Fibroblast of skin of scalp (primary cell): ENCODE data around the gene MACROD1.

Source experiments
- DNase-seq: peaks from one replicate; pipeline ENCODE4 v3.0.0-alpha.2; 2013

Gene MACROD1

DNA sequence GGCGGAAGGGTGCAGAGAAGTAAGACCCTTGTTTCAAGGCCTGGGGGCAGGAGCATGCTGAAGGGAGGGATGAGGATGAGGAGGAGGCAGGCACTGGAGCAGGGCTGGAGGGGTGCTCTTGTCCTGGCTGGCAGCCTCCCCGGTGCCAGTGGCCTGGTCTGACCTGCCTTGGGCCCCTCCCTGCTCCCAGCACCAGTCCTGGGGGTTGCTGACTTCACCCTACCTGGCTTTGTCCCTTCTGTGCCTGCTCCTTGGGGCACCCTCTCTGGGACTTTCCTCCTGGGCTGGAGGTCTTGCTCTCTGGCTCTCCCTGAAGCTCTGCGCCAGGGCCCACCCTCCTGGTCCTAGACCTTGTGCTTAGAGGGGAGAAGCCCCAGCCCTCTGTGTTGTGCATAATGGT is 134.9 kb downstream of the MACROD1 start:
- no peak for DNase-seq

GRCh38 chr11:64029773-64030172 is 136.1 kb downstream of the MACROD1 start:
- no peak for DNase-seq

DNA sequence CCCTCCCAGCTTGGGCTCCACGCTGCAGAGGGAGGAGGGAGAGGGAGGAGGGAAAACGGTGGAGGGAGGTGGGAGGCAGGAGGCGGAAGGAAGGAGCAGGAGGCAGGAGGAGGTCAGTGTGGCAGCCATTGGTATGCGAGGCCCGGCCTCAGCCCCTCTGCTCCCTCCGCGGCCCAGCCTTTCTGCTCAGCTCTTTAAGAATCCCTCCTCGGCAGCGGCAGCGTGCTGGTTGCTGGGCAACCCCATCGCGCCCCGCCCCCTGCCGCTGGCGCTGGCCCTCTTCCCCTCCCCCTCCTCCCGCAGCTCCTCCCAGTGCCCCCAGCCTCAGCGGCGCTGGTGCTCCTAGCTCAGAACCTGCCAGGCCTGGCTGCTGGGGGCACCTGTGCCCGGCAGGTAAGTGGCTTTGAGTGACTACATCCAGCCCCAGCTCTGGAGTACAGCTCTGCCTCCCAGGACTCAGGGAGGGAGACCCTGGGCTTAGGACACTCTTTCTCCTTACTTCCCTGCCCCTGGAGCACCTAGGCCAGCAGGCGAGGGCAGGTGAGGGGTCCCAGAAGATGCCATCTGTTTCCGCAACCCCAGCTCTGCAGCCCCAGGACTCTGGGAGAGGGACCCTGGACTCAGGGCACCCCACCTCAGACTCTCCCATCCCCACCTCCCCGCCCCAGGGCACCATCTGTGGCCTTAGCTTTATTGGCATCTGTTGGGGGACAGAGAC is 137.4 kb downstream of the MACROD1 start:
- DNase-seq, result peak; percentile 44

- no peak for DNase-seq
These were observed 138.1 kb downstream of the MACROD1 start for GRCh38 chr11:64027651-64028397.

- no peak for DNase-seq
These were observed 139.2 kb downstream of the MACROD1 start for GRCh38 chr11:64026575-64027205.

GRCh38 chr11:64025205-64025604 is 140.7 kb downstream of the MACROD1 start:
- no peak for DNase-seq

DNA sequence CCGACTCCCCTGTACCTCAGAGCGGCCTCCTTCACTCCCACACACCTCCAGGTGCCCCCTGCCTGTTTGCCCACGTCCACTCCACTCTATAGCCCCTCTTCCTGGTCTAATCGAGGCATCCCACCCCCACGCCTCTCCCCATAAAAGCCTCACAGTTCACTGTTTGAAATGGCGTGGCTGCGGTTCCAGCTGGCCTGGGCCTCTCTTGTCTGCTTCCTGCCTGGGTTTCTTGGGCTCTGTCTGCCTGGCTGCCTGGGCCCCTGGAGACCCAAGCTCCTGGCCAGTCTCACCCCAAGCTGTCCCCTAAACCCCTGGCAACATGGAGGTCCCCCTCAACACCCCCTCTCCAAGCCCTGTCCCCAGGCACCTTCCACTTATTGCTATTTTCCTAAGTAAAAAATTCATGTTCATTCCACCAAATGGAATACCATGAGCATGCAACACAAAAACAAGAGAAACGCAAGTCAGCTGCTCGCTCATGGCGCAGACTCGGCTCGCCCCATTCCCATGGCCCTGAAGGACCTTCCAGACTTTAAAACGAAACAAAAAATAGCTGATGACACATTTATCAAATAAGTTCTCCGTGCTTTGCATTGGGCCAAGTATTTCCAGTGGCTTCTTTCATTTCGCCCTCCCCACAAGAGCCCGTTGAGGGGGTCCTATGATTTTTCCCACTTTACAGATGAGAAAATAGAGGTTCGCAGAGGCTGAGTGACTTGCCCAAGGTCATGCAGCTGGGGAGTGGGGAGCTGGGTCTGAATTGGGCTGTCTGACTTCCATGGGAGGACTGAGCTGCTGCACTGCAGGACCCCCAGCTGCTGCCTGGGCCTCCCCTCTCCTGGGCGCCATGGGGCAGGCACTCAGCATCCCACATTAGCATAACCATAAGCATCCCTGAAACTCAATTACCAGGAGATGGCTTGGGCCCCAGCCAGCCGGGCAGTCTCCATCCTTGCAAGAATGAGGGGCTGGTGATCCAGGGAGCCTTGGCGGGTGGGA is 141.9 kb downstream of the MACROD1 start:
- no peak for DNase-seq

DNA sequence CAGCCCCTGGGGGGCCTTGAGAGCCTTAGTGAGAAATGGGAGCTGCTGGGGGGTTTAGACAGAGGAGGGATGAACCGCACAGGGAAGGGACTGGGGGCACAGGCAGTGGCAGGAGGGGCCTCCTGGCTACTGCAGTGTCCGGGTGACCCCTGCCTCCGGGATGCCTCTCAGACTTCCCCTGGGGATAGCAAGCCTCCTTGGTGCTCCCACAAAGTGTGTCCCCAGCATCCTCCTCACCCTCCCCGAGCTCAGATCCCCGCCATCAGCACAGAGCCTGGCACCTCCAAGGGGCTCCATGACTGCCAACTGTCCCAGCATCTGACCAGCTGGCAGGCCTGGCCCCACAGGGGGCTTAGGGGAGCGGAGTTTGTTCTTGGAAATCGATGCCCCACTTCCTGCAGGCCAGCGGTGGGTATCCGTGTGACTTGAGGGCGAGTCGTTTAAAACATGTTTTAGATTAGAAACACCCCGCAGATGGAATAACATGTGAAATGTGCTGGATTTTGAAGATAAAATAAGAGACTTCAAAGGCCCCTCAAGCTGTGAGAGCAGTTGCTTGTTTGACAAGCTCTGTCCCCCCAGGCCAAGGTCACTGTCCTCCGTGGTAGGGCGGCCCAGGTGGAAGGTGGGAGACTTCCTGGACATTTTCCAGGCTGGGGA is 143.7 kb downstream of the MACROD1 start:
- no peak for DNase-seq

DNA sequence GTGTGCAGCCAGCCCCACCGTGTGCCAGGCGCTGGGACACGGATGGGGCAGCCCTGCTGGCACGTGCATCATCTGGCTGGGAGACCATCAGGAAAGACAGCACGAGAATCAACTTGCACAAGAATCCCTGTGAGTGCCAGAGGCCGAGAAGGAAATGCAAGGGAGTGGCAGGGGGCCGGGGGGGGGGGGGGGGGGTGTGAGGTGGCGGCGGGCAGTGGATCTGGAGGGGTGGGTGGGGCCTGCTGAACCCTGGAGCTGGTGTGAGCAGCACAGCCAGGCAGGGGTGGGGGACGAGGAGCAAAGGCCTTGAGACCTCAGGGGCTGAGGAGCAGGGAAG is 144.2 kb downstream of the MACROD1 start:
- peak; percentile 15 for DNase-seq

DNA sequence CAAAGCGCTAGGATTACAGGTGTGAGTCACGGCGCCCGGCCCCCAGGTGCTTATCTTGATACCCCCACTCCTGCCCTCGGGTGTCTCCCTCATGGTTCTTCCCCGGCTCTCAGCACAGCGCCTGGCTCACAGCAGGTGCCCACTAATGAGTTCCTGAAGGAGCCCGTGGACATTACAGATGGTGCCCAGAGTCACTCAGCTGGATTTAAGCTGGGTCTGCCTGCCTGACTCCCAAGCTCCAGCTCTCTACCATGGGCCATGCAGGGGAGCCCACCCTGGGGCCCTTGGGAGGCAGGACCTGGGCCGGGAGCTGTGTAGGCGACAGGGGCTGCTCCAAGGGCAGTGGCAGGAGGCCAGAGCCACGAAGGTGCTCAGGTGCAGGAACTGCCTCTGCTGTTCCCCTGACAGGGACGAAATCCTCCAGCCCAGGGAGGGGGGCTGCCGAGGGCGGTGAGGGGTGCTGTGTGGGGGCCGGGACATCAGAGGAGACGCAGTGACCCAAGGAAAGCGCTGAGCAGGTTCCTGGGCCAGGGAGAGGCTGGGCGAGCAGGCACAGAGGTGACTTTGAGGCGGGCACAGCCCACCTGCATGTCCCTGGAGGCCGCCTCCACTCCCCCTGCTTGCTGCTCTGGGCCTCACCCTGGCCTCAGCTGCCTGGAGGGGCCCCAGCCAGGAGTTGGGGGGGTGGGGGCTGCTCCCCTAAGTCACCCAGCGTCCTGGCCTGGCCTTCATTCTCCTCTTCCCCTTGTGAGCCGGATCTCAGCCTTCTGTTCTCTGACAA is 144.7 kb downstream of the MACROD1 start:
- no peak for DNase-seq

GRCh38 chr11:64019106-64020037 is 146.5 kb downstream of the MACROD1 start:
- no peak for DNase-seq

GRCh38 chr11:64018310-64018709 is 147.6 kb downstream of the MACROD1 start:
- DNase-seq, result no peak

DNA sequence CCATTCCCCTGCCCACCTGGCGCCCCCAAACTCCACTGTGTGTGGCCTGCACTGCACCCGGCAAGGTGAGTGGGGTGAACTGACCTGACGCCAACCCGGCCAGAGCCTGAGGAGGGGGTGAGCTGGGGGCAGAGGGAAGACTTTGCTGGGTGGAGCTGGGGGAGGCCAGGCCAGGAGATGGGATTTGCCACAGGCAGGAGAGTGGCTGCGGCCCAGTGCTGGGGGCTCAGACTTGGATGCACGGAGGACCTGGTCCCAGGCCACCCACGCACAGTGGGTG is 148.0 kb downstream of the MACROD1 start:
- no peak for DNase-seq

DNA sequence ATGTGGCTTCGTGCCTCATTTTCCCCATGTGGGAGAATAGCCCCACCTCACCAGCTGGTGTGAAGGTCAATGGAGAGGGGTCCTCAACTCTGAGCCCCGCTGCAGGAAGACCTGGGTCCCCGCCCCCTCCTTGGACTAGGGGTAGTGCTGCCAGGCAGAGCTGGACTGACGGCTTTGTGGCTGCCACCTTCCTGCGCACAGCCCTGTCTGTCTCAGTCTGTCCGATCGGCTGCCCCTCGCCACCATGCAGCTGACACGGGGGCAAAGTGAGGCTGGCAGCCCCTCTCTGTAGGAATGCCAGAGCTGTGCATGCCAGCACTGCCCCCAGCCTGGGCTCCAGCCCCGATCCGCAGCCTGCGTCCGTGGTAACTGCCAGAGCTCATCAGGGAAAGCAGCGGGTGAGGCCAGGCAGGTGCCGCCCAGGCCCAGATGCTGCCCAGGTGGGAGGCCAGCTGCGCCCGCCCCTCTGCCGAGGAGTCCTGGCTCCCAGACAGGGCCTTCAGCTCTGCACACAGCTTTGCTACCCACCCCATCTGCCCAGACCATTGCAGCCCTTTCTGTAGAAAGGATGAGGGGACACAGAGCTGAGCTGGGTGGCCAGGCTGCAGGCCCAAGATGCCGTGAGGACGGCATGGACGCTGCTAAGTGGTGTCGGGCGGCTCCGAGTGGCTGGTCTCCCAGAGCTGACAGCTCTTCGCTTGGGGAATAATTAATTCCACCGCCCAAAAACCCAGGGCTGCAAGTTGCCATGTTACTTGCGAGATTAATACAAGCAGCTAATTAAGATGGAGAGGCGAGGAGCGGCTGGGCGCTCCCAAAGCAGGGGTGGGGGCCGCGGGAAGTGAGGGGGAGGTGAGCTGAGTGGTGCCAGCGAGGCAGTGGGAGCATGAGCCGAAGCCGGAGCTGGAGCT is 149.7 kb downstream of the MACROD1 start:
- no peak for DNase-seq

GRCh38 chr11:64015510-64015909 is 150.4 kb downstream of the MACROD1 start:
- no peak for DNase-seq

GRCh38 chr11:64014356-64014755 is 151.6 kb downstream of the MACROD1 start:
- no peak for DNase-seq

- no peak for DNase-seq
These were observed 152.6 kb downstream of the MACROD1 start for GRCh38 chr11:64013141-64013896.

DNA sequence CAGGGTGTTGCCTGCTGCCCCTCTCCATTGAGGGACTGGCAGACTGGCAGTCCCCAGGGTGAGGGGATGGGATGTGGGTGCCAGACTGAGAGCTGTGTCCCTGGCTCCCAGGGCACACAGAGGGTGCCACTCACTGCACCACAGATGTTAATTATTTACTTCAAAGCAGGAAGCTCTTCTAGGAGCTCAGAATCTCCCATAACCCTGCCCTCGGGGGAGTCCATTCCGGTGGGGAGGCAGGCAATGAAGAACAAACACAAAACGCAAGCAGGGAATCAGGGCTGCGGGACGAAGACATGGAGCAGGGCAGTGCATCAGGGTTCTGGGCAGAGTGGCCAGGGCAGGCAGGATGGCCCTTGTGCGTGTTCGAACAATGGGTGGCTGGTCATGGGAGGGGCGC is 154.5 kb downstream of the MACROD1 start:
- no peak for DNase-seq
